Spleen (tissue), 7 donors: ENCODE results near the gene FTO.

ENCODE experiments used
- CTCF ChIP-seq, 11 experiments: fragments of 200-600 bp in 7 of 11; fragments of 450-650 bp in 4 of 11; sonication (generic) in 4 of 11; IDR thresholded peaks in 8 of 11; conservative IDR thresholded peaks in 3 of 11; 1 replicate in 7 of 11; 2 replicates in 4 of 11; pipeline versions ENCODE4 v1.4.0 to v1.8.0; 2016 to 2021; ENCODE audit warnings: antibody characterized with exemption in 11 of 11, inconsistent platforms in 4 of 11, mild to moderate bottlenecking in 1 of 11
- POLR2A ChIP-seq, 3 donors: fragments of 450-650 bp; IDR thresholded peaks; one replicate each; pipeline ENCODE4 v1.5.1; 2017; ENCODE audit warnings: antibody characterized with exemption in 3 of 3, mild to moderate bottlenecking in 1 of 3
- donor health status: DM: no; HTN: no; CAD: no; lungs with moderate emphysema.
- donor health status: DM: no; HTN: no; CAD: no.
- donor health status: DM: no; HTN: no; CAD: no.

GRCh38 chr16:53901408-53901807, 197.5 kb downstream of the FTO start:
- TF ChIP-seq CTCF (IDR thresholded peaks at IDR 0.05 in 8 of 11, conservative IDR thresholded peaks at IDR 0.05 in 3 of 11) (no peak), POLR2A (IDR thresholded peaks at IDR 0.05) (no peak)
